SK-N-SH (cell line): ENCODE measurements around the gene TP53I3. TPM values are rescaled to one million over a fixed set of nuclear protein-coding genes. Genes with fewer than 3 reads are reported as not detected.
A peak's percentile ranks its signal among the peaks of the same experiment; 100 is the strongest.

Source experiments
- CTCF ChIA-PET: fragments of 300-600, 350-600 bp; formaldehyde crosslinking; extraction: SDS; loops from one replicate; lab custom pipeline; 2021; lab: Yijun Ruan, JAX
- POLR2A ChIA-PET: fragments of 350-600 bp; sonication (Branson Sonifier 250); formaldehyde crosslinking; extraction: SDS; loops from one replicate; lab custom pipeline; 2020; ENCODE audit warnings: antibody characterized with exemption, inconsistent platforms; lab: Yijun Ruan, JAX
- DNase-seq: peaks from one replicate; pipeline ENCODE4 v3.0.0; 2012
- H2AFZ ChIP-seq: fragments of 200-600 bp; sonication (generic); 2 replicates; pipeline ENCODE4 v1.8.1; 2016; ENCODE audit warnings: antibody characterized with exemption, mild to moderate bottlenecking, low read depth
- H3F3A ChIP-seq: fragments of 200-600 bp; sonication (generic); replicated peaks from 2 replicates; pipeline ENCODE3; 2016; ENCODE audit warnings: antibody characterized with exemption, mild to moderate bottlenecking; ENCODE audit not compliant: insufficient read depth
- H3K27ac ChIP-seq, 2 experiments: fragments of 200-500 bp in 1 of 2; fragments of 200-600 bp in 1 of 2; sonication (Bioruptor generic) in 1 of 2; sonication (generic), shearing (Covaris generic) in 1 of 2; 2 replicates each; pipeline versions ENCODE4 v1.5.1 to v1.6.1; 2014 to 2016; ENCODE audit warnings: low read depth in 2 of 2, inconsistent platforms in 1 of 2, low read length in 1 of 2, mild to moderate bottlenecking in 1 of 2, mixed read lengths in 1 of 2
- H3K27me3 ChIP-seq: fragments of 200-600 bp; sonication (generic), shearing (Covaris generic); 2 replicates; pipeline ENCODE4 v1.6.1; 2016; ENCODE audit warnings: mixed run types; ENCODE audit not compliant: insufficient read depth
- H3K36me3 ChIP-seq, 2 experiments: fragments of 200-500 bp in 1 of 2; fragments of 200-600 bp in 1 of 2; sonication (Bioruptor generic) in 1 of 2; sonication (generic) in 1 of 2; replicated peaks in 1 of 2; 2 replicates each; pipeline versions ENCODE3 to v1.5.1; 2014 to 2016; ENCODE audit warnings: low read length in 1 of 2, mild to moderate bottlenecking in 1 of 2; ENCODE audit not compliant: insufficient read depth in 2 of 2, control insufficient read depth in 1 of 2
- H3K4me1 ChIP-seq, 2 experiments: fragments of 200-500 bp in 1 of 2; fragments of 200-600 bp in 1 of 2; sonication (Bioruptor generic) in 1 of 2; sonication (generic), shearing (Covaris generic) in 1 of 2; 2 replicates each; pipeline versions ENCODE4 v1.5.1 to v1.6.1; 2014 to 2016; ENCODE audit warnings: low read depth in 1 of 2, low read length in 1 of 2, mixed run types in 1 of 2; ENCODE audit not compliant: insufficient read depth in 2 of 2, control insufficient read depth in 1 of 2
- H3K4me2 ChIP-seq: fragments of 200-600 bp; sonication (generic), shearing (Covaris generic); 2 replicates; pipeline ENCODE4 v1.6.1; 2017; ENCODE audit warnings: mixed run types
- H3K4me3 ChIP-seq, 2 experiments: fragments of 200-500 bp in 1 of 2; fragments of 200-600 bp in 1 of 2; sonication (Bioruptor generic) in 1 of 2; sonication (generic), shearing (Covaris generic) in 1 of 2; 2 replicates each; pipeline versions ENCODE4 v1.5.1 to v1.8.1; 2014 to 2016; ENCODE audit warnings: low read depth in 2 of 2, inconsistent platforms in 1 of 2, low read length in 1 of 2, mild to moderate bottlenecking in 1 of 2, mixed read lengths in 1 of 2, moderate library complexity in 1 of 2
- H3K79me2 ChIP-seq: fragments of 200-600 bp; sonication (generic); 2 replicates; pipeline ENCODE4 v1.8.1; 2017; ENCODE audit warnings: mild to moderate bottlenecking; ENCODE audit not compliant: insufficient read depth
- H3K9ac ChIP-seq: fragments of 200-600 bp; sonication (generic); 2 replicates; pipeline ENCODE4 v1.6.1; 2017; ENCODE audit warnings: mixed run types
- H3K9me2 ChIP-seq: fragments of 200-600 bp; sonication (generic); 2 replicates; pipeline ENCODE4 v1.6.1; 2017; ENCODE audit warnings: mixed run types
- H3K9me3 ChIP-seq: fragments of 200-600 bp; sonication (generic); 2 replicates; pipeline ENCODE4 v1.6.1; 2017; ENCODE audit warnings: mixed run types, mild to moderate bottlenecking, moderate library complexity
- H4K20me1 ChIP-seq: fragments of 200-600 bp; sonication (generic); 2 replicates; pipeline ENCODE4 v1.6.1; 2017; ENCODE audit warnings: mild to moderate bottlenecking, mixed run types; ENCODE audit not compliant: insufficient read depth
- CHD2 ChIP-seq: fragments of 150-350 bp; IDR thresholded peaks from 2 replicates; pipeline ENCODE4 v1.6.1; 2018; ENCODE audit warnings: low read length; ENCODE audit not compliant: partially characterized antibody
- CTCF ChIP-seq: fragments of 200-600 bp; sonication (generic); IDR thresholded peaks from 2 replicates; pipeline ENCODE4 v1.6.1; 2017; ENCODE audit warnings: antibody characterized with exemption, mild to moderate bottlenecking, moderate library complexity
- ELF1 ChIP-seq: IDR thresholded peaks from 2 replicates; pipeline ENCODE4 v1.4.0; 2012
- FOSL2 ChIP-seq: IDR thresholded peaks from 2 replicates; pipeline ENCODE4 v1.4.0; 2012; ENCODE audit warnings: low read depth, mild to moderate bottlenecking, moderate library complexity, borderline replicate concordance
- FOXM1 ChIP-seq: IDR thresholded peaks from 2 replicates; pipeline ENCODE4 v1.4.0; 2012; ENCODE audit warnings: low read depth, mild to moderate bottlenecking
- IRF3 ChIP-seq: fragments of 150-350 bp; IDR thresholded peaks from 2 replicates; pipeline ENCODE4 v1.6.1; 2016; ENCODE audit warnings: mild to moderate bottlenecking, low read depth, low read length
- MEF2A ChIP-seq: IDR thresholded peaks from 2 replicates; pipeline ENCODE4 v1.4.0; 2012; ENCODE audit warnings: low read depth, borderline replicate concordance
- MXI1 ChIP-seq: IDR thresholded peaks from 2 replicates; pipeline ENCODE4 v1.6.1; 2012; ENCODE audit warnings: mild to moderate bottlenecking, low read depth, low read length, improper control_type of control experiment
- NRF1 ChIP-seq: IDR thresholded peaks from 2 replicates; pipeline ENCODE4 v1.6.1; 2012; ENCODE audit warnings: low read depth, mild to moderate bottlenecking, low read length
- PBX3 ChIP-seq: IDR thresholded peaks from 2 replicates; pipeline ENCODE4; 2012
- RCOR1 ChIP-seq: fragments of 150-350 bp; IDR thresholded peaks from 2 replicates; pipeline ENCODE4 v1.6.1; 2017; ENCODE audit warnings: antibody characterized with exemption, low read length
- REST ChIP-seq: IDR thresholded peaks from 2 replicates; pipeline ENCODE4 v1.6.1; 2012; ENCODE audit warnings: mild to moderate bottlenecking, low read depth, low read length, moderate library complexity
- RXRA ChIP-seq: IDR thresholded peaks from 2 replicates; pipeline ENCODE4 v1.4.0; 2012; ENCODE audit warnings: low read depth, mild to moderate bottlenecking, borderline replicate concordance
- SIN3A ChIP-seq: IDR thresholded peaks from 2 replicates; pipeline ENCODE4 v1.6.1; 2012; ENCODE audit warnings: low read depth, mild to moderate bottlenecking, low read length, moderate library complexity, borderline replicate concordance
- SMC3 ChIP-seq: IDR thresholded peaks from 2 replicates; pipeline ENCODE4 v1.6.1; 2012; ENCODE audit warnings: low read depth, low read length, improper control_type of control experiment
- TAF1 ChIP-seq: IDR thresholded peaks from 2 replicates; pipeline ENCODE4 v1.6.1; 2012; ENCODE audit warnings: low read depth, mild to moderate bottlenecking, low read length, moderate library complexity, borderline replicate concordance
- TCF12 ChIP-seq: IDR thresholded peaks from 2 replicates; pipeline ENCODE4 v1.4.0; 2012
- USF2 ChIP-seq: fragments of 150-350 bp; IDR thresholded peaks from 2 replicates; pipeline ENCODE4 v1.6.1; 2017; ENCODE audit warnings: antibody characterized with exemption, low read length, low read depth, borderline replicate concordance
- YY1 ChIP-seq: IDR thresholded peaks from 2 replicates; pipeline ENCODE4 v1.4.0; 2012; ENCODE audit warnings: low read depth, mild to moderate bottlenecking
- WGBS: methylation state at CpG from one replicate; pipeline ENCODE4 v1.1.6; 2017; ENCODE audit warnings: low lambda C conversion rate; 5-methylcytosine and 5-hydroxymethylcytosine counted together
- polyA plus RNA-seq, 3 experiments: library from polyadenylated mRNA; depleted of rRNA; stranded (reverse); fragments of >200 nt; gene quantifications; 2 replicates each; pipeline ENCODE4 v1.2.3, GENCODE V29; 2012

Gene TP53I3
- polyA plus RNA-seq, 1 of the 3 experiments (the other 2 are of a cell fraction) = 110 TPM

- Histone ChIP-seq H3K9me2 (no peaks in the 10 kb centered on the region), H3K27ac (no peak overlapping the region), H3K9ac (no peak overlapping the region), H3K9me3 (no peaks in the 10 kb centered on the region), H3K4me2 (no peak overlapping the region), H3K4me1 (peaks cover 0 to 27% of the 10 kb centered on the region in 2 experiments; a peak in 2 of 4 replicates), H3F3A (peaks cover 52% of the 10 kb centered on the region), H3K36me3 (peaks cover 30 to 35% of the 10 kb centered on the region in 2 experiments), H3K27me3 (no peaks in the 10 kb centered on the region), H3K4me3 (no peak overlapping the region), H2AFZ (no peak overlapping the region), H3K79me2 (peaks cover 17% of the 10 kb centered on the region), H4K20me1 (no peaks in the 10 kb centered on the region)
- WGBS = 66% methylated on average over 2 of the region's 2 CpGs
- ChIA-PET CTCF (interaction anchor here (1.3 to 5.8 kb wide), 5 partner anchors 20 to 255 kb away, joined by 4 to 68 read pairs (median 9); partner anchors contain the start of gene ATAD2B), POLR2A (interaction anchor here (1.3 kb wide), 1 partner anchor 153 kb away, joined by 4 read pairs; the partner anchor contains the start of gene ATAD2B)
- no peak for TF ChIP-seq USF2
- DNase-seq = no peak
Observed at GRCh38 chr2:24080701-24081100, 3.9 kb downstream of the TP53I3 start.

GRCh38 chr2:24077879-24078278 is 6.8 kb downstream of the TP53I3 start:
- Histone ChIP-seq H3K79me2 (peaks cover 38% of the 10 kb centered on the region), H3K4me1 (peaks cover 7 to 11% of the 10 kb centered on the region in 2 experiments; a peak in 2 of 4 replicates), H3K9me2 (no peaks in the 10 kb centered on the region), H4K20me1 (no peaks in the 10 kb centered on the region), H3K27ac (no peak overlapping the region), H3F3A (peaks cover 31% of the 10 kb centered on the region), H3K36me3 (peaks cover 40 to 44% of the 10 kb centered on the region in 2 experiments), H3K9me3 (no peaks in the 10 kb centered on the region), H3K27me3 (no peaks in the 10 kb centered on the region), H2AFZ (no peak overlapping the region), H3K4me3 (peak overlapping the region; percentile 82), H3K9ac (peak overlapping the region; percentile 76; the same call in 1 of the 2 replicates), H3K4me2 (peak overlapping the region; percentile 85)
- POLR2A ChIA-PET = interaction anchor here (0.9 kb wide), 1 partner anchor 31 kb away, joined by 3 read pairs; the partner anchor contains the start of gene WDCP
- DNase-seq = no peak
- WGBS = 95% methylated on average over 2 of the region's 2 CpGs
- CTCF ChIA-PET = interaction anchor here (1.8 to 5.6 kb wide), 3 partner anchors 17 to 152 kb away, joined by 7 to 34 read pairs (median 9); partner anchors contain the start of gene ATAD2B
- TF ChIP-seq RCOR1 (no peak), YY1 (no peak), IRF3 (no peak), PBX3 (no peak), REST (no peak), TAF1 (no peak), SIN3A (no peak), NRF1 (no peak), RXRA (no peak), CTCF (no peak), TCF12 (no peak), CHD2 (no peak), ELF1 (no peak), FOXM1 (no peak), MXI1 (no peak), SMC3 (no peak), MEF2A (no peak), FOSL2 (no peak)
